Neutrophil (primary cell): Measurements from ENCODE around the gene THSD4.

Experiments used
- H3K27ac ChIP-seq: fragments of 200-600 bp; sonication (generic); 2 replicates; pipeline ENCODE4 v1.5.1; 2016; ENCODE audit warnings: mild to moderate bottlenecking, moderate library complexity
- H3K27me3 ChIP-seq: fragments of 200-600 bp; sonication (generic); 2 replicates; pipeline ENCODE4 v1.6.0; 2016; ENCODE audit warnings: mild to moderate bottlenecking
- H3K36me3 ChIP-seq: fragments of 200-600 bp; sonication (generic); 2 replicates; pipeline ENCODE4 v1.5.1; 2017
- H3K4me1 ChIP-seq, 2 experiments: fragments of 200-600 bp in 1 of 2; sonication (generic) in 1 of 2; 1 replicate in 1 of 2; 2 replicates in 1 of 2; pipeline versions ENCODE4 v1.5.1 to v1.6.1; 2013 to 2016; ENCODE audit warnings: low read depth in 1 of 2, low read length in 1 of 2, mild to moderate bottlenecking in 1 of 2, moderate library complexity in 1 of 2; ENCODE audit not compliant: control insufficient read depth in 1 of 2, insufficient read depth in 1 of 2
- H3K4me3 ChIP-seq, 2 experiments: fragments of 200-600 bp in 1 of 2; sonication (generic) in 1 of 2; 1 replicate in 1 of 2; 2 replicates in 1 of 2; pipeline ENCODE4 v1.5.1; 2013 to 2016; ENCODE audit warnings: low read depth in 1 of 2, low read length in 1 of 2, mild to moderate bottlenecking in 1 of 2, moderate library complexity in 1 of 2
- H3K9me3 ChIP-seq: fragments of 200-600 bp; sonication (generic); 2 replicates; pipeline ENCODE4 v1.5.1; 2016
- CTCF ChIP-seq: fragments of 200-600 bp; sonication (generic); IDR thresholded peaks from 2 replicates; pipeline ENCODE4 v1.5.1; 2016; ENCODE audit warnings: antibody characterized with exemption

THSD4 gene

GRCh38 chr15:71515375-71516186 lies 400.3 kb downstream of the THSD4 start:
- H3K36me3 ChIP-seq = no peaks in the 10 kb centered on the region
- no peaks in the 10 kb centered on the region for H3K9me3 ChIP-seq
- H3K27ac ChIP-seq = no peak overlapping the region
- no peaks in the 10 kb centered on the region for H3K4me1 ChIP-seq
- peaks cover 61% of the 10 kb centered on the region for H3K27me3 ChIP-seq
- no peak for TF ChIP-seq CTCF
- H3K4me3 ChIP-seq = no peak overlapping the region

GRCh38 chr15:71517751-71518150 lies 402.5 kb downstream of the THSD4 start:
- no peak for TF ChIP-seq CTCF
- peaks cover 60% of the 10 kb centered on the region for H3K27me3 ChIP-seq

GRCh38 chr15:71518661-71519060 lies 403.4 kb downstream of the THSD4 start:
- H3K27me3 ChIP-seq = peaks cover 62% of the 10 kb centered on the region
- no peaks in the 10 kb centered on the region for H3K36me3 ChIP-seq
- TF ChIP-seq CTCF = no peak
- H3K9me3 ChIP-seq = no peaks in the 10 kb centered on the region
- no peak overlapping the region for H3K4me3 ChIP-seq
- no peaks in the 10 kb centered on the region for H3K4me1 ChIP-seq
- no peak overlapping the region for H3K27ac ChIP-seq

More at GRCh38 chr15:71517751-71518150, 402.5 kb downstream of the THSD4 start:
- Histone ChIP-seq H3K4me3 (no peak overlapping the region), H3K4me1 (no peaks in the 10 kb centered on the region), H3K9me3 (no peaks in the 10 kb centered on the region), H3K27ac (no peak overlapping the region), H3K36me3 (no peaks in the 10 kb centered on the region)

GRCh38 chr15:71526060-71526820 lies 411.0 kb downstream of the THSD4 start:
- TF ChIP-seq CTCF = no peak
- Histone ChIP-seq H3K4me3 (no peak overlapping the region), H3K27ac (no peak overlapping the region), H3K9me3 (no peaks in the 10 kb centered on the region), H3K4me1 (peaks cover 4 to 8% of the 10 kb centered on the region in 2 experiments), H3K36me3 (no peaks in the 10 kb centered on the region), H3K27me3 (peaks cover 68% of the 10 kb centered on the region)

- H3K4me3 ChIP-seq = no peak overlapping the region
- peaks cover 9 to 15% of the 10 kb centered on the region in 2 experiments for H3K4me1 ChIP-seq
- H3K27ac ChIP-seq = no peak overlapping the region
- peaks cover 53% of the 10 kb centered on the region for H3K27me3 ChIP-seq
- H3K36me3 ChIP-seq = no peaks in the 10 kb centered on the region
- H3K9me3 ChIP-seq = peaks cover 5% of the 10 kb centered on the region
- TF ChIP-seq CTCF = no peak
These were observed 414.1 kb downstream of the THSD4 start for GRCh38 chr15:71529361-71529760.
